ENCODE data around the gene CLEC5A. TPM values are rescaled to one million over a fixed set of nuclear protein-coding genes. Genes with fewer than 3 reads are reported as not detected.

CLEC5A gene
- total RNA-seq, 1 donor from 2014 or later, result 0.35 TPM

- Mint-ChIP-seq H3K9me3 (peaks cover 7% of the 10 kb centered on the region), H3K27me3 (no peaks in the 10 kb centered on the region), H3K4me3 (peak overlapping the region; percentile 13), H3K27ac (peak overlapping the region; percentile 85), H3K36me3 (ENCODE audit: low read depth) (no peaks in the 10 kb centered on the region), H3K4me1 (peaks cover 20% of the 10 kb centered on the region)
- TF ChIP-seq CTCF (IDR thresholded peaks at IDR 0.05), result no peak
- ChIA-PET POLR2A (no interaction called here), CTCF (interaction anchor here (1.2 kb wide), 1 partner anchor 15 kb away, joined by 3 read pairs; no protein-coding TSS in a partner anchor)
- ATAC-seq (ENCODE audit: low read depth), result peak; percentile 75
- DNase-seq, result no peak
- intact Hi-C loops (cut with micrococcal nuclease), result loop anchor here (1.0 kb wide), 2 partner anchors 15 to 223 kb away; partner anchors contain the start of gene SSBP1
These were observed 14.1 kb upstream of the CLEC5A start for GRCh38 chr7:141960687-141961422.

- POLR2A ChIA-PET, result no interaction called here
- intact Hi-C loops (cut with micrococcal nuclease), result no loop called here
- no peak overlapping the region for H3K27ac Mint-ChIP-seq
- no peaks in the 10 kb centered on the region for H3K27me3 Mint-ChIP-seq
- ATAC-seq (ENCODE audit: low read depth) (no peak), DNase-seq (no peak)
- CTCF ChIA-PET, result no interaction called here
- peaks cover 19% of the 10 kb centered on the region for H3K4me1 Mint-ChIP-seq
- H3K9me3 Mint-ChIP-seq, result peaks cover 4% of the 10 kb centered on the region
- no peak for TF ChIP-seq CTCF (IDR thresholded peaks at IDR 0.05)
- no peak overlapping the region for H3K4me3 Mint-ChIP-seq
- H3K36me3 Mint-ChIP-seq (ENCODE audit: low read depth), result no peaks in the 10 kb centered on the region
These were observed 9.3 kb upstream of the CLEC5A start for GRCh38 chr7:141956084-141956483.

GRCh38 chr7:141954334-141954733, 7.6 kb upstream of the CLEC5A start:
- CTCF ChIA-PET, result interaction anchor here (0.6 kb wide), 1 partner anchor 42 kb away, joined by 3 read pairs; no protein-coding TSS in a partner anchor
- TF ChIP-seq CTCF (IDR thresholded peaks at IDR 0.05), result no peak
- DNase-seq (no peak), ATAC-seq (ENCODE audit: low read depth) (no peak)
- intact Hi-C loops (cut with micrococcal nuclease), result no loop called here
- Mint-ChIP-seq H3K27ac (no peak overlapping the region), H3K36me3 (ENCODE audit: low read depth) (no peaks in the 10 kb centered on the region), H3K4me3 (no peak overlapping the region), H3K27me3 (no peaks in the 10 kb centered on the region), H3K4me1 (peaks cover 6% of the 10 kb centered on the region), H3K9me3 (no peaks in the 10 kb centered on the region)
- POLR2A ChIA-PET, result interaction anchor here (0.7 kb wide), 1 partner anchor 22 kb away, joined by 8 read pairs; no protein-coding TSS in a partner anchor

- DNase-seq, result no peak
- H3K27me3 Mint-ChIP-seq, result peaks cover 2% of the 10 kb centered on the region
- ChIA-PET CTCF (interaction anchor here (1.1 kb wide), 1 partner anchor 23 kb away, joined by 3 read pairs; no protein-coding TSS in a partner anchor), POLR2A (no interaction called here)
- ATAC-seq (ENCODE audit: low read depth), result no peak
- intact Hi-C loops (cut with micrococcal nuclease), result no loop called here
- H3K27ac Mint-ChIP-seq, result no peak overlapping the region
- no peak overlapping the region for H3K4me3 Mint-ChIP-seq
- peaks cover 6% of the 10 kb centered on the region for H3K4me1 Mint-ChIP-seq
- H3K36me3 Mint-ChIP-seq (ENCODE audit: low read depth), result no peaks in the 10 kb centered on the region
- H3K9me3 Mint-ChIP-seq, result no peaks in the 10 kb centered on the region
- no peak for TF ChIP-seq CTCF (IDR thresholded peaks at IDR 0.05)
These were observed 5.7 kb upstream of the CLEC5A start for GRCh38 chr7:141952461-141952860.

- no peak for TF ChIP-seq CTCF (IDR thresholded peaks at IDR 0.05)
- intact Hi-C loops (cut with micrococcal nuclease), result no loop called here
- peaks cover 2% of the 10 kb centered on the region for H3K4me1 Mint-ChIP-seq
- DNase-seq (no peak), ATAC-seq (ENCODE audit: low read depth) (no peak)
- H3K27me3 Mint-ChIP-seq, result peaks cover 2% of the 10 kb centered on the region
- H3K36me3 Mint-ChIP-seq (ENCODE audit: low read depth), result no peaks in the 10 kb centered on the region
- CTCF ChIA-PET, result no interaction called here
- POLR2A ChIA-PET, result no interaction called here
- H3K9me3 Mint-ChIP-seq, result no peaks in the 10 kb centered on the region
- H3K4me3 Mint-ChIP-seq, result no peak overlapping the region
- H3K27ac Mint-ChIP-seq, result no peak overlapping the region
These were observed 4.0 kb upstream of the CLEC5A start for GRCh38 chr7:141950806-141951205.

Measured in activated B cell treated with CpG ODN at 0.5 μM for 24 hours (primary cell).